ENCODE data around the gene USP34. TPM values are rescaled to one million over a fixed set of nuclear protein-coding genes. Genes with fewer than 3 reads are reported as not detected.

Gene USP34
- total and polyA plus RNA-seq, 2 of the 8 experiments (the other 6 are each of a cell fraction or from before 2014, with no cell fraction given), result 56.7 to 91.7 TPM

DNA sequence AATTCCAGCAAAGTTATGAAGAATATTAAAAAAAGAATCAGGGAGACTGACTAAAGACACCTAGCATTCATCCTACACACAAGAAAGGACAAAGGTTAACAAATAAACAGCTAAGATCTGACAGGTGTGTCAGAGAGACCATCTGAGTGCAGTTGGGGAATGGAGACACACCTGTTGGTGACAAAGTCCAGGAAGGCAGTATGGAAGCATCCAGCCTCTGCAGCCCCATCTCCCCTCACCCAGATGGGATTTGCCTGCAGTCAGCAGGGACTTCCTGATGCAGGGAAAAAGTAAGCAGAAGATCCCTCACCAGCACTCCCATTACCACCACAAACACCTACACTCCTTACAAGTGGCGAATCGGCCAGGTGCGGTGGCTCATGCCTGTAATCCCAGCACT is 37.9 kb downstream of the USP34 start:
- no peaks in the 10 kb centered on the region for H3K36me3 ChIP-seq (ENCODE audit: control insufficient read depth in 2 of 4, insufficient read depth in 4 of 4, low read length in 3 of 4)
- H3K4me3 ChIP-seq (ENCODE audit: extremely low read depth in 1 of 4, insufficient read depth in 2 of 4, low read depth in 3 of 4, low read length in 4 of 4), result no peak overlapping the region
- H3K4me2 ChIP-seq (ENCODE audit: insufficient read depth in 1 of 2, low read depth in 2 of 2, low read length in 2 of 2), result no peak overlapping the region
- H3K23me2 ChIP-seq (ENCODE audit: low read depth, low read length), result no peaks in the 10 kb centered on the region
- H3K79me2 ChIP-seq (ENCODE audit: control insufficient read depth in 1 of 2, insufficient read depth in 2 of 2, low read length in 2 of 2), result peaks cover 16 to 97% of the 10 kb centered on the region in 2 experiments
- no peak overlapping the region for H3K4ac ChIP-seq (replicated peaks; ENCODE audit: insufficient read length, low read depth, low read length)
- DNase-seq (ENCODE audit: low read depth in 1 of 2, low spot score in 2 of 2) (no peak), FAIRE-seq (no peak)
- CTCF ChIA-PET (ENCODE audit: partially characterized antibody), result interaction anchor here (1.0 to 4.8 kb wide), 6 partner anchors 7 to 29 kb away, joined by 3 to 24 read pairs (median 3); no protein-coding TSS in a partner anchor
- no peaks in the 10 kb centered on the region for H3K27me3 ChIP-seq (replicated peaks in 1 of 4; ENCODE audit: control insufficient read depth in 3 of 4, extremely low read depth in 1 of 4, insufficient read depth in 3 of 4, low read length in 3 of 4)
- peaks cover 12 to 17% of the 10 kb centered on the region in 2 experiments for H4K20me1 ChIP-seq (replicated peaks in 1 of 2; ENCODE audit: control insufficient read depth in 1 of 2, insufficient read depth in 2 of 2, low read length in 2 of 2)
- H3K27ac ChIP-seq (ENCODE audit: low read depth, low read length), result no peak overlapping the region; the same call in 1 of the 2 replicates
- no peak overlapping the region for H4K8ac ChIP-seq (ENCODE audit: extremely low read depth, insufficient read depth, low read length)
- no peak overlapping the region for H3K9ac ChIP-seq (replicated peaks in 1 of 4; ENCODE audit: extremely low read depth in 1 of 4, low read depth in 3 of 4, low read length in 3 of 4)
- peaks cover 0 to 6% (median 1%) of the 10 kb centered on the region in 4 experiments; a peak in 2 of 7 replicates for H3K4me1 ChIP-seq (replicated peaks in 1 of 4; ENCODE audit: control insufficient read depth in 3 of 4, insufficient read depth in 4 of 4, low read length in 3 of 4)
- no peak overlapping the region for H2BK5ac ChIP-seq (ENCODE audit: low read depth, low read length)
- no peak overlapping the region for H2BK20ac ChIP-seq (ENCODE audit: low read length)
- H3K79me1 ChIP-seq (ENCODE audit: low read depth, low read length), result peaks cover 19% of the 10 kb centered on the region
- H2AFZ ChIP-seq (ENCODE audit: low read length), result no peak overlapping the region
- no peak overlapping the region for H2AK5ac ChIP-seq (ENCODE audit: low read depth, low read length)
- H2BK120ac ChIP-seq (replicated peaks; ENCODE audit: low read depth, low read length), result no peak overlapping the region
- H4K91ac ChIP-seq (replicated peaks; ENCODE audit: insufficient read length, low read length), result no peak overlapping the region
- no peak overlapping the region for H3K56ac ChIP-seq (replicated peaks; ENCODE audit: insufficient read length, low read depth, low read length)
- no peak overlapping the region for H3K23ac ChIP-seq (ENCODE audit: insufficient read length)
- WGBS, 2 experiments (ENCODE audit: extremely low coverage in 1 of 2, insufficient coverage in 1 of 2, insufficient read length in 1 of 2, insufficient replicate concordance in 2 of 2, low coverage in 1 of 2, low lambda C conversion rate in 2 of 2, missing lambda C conversion rate in 1 of 2), result 93% methylated on average over 3 of the region's 3 CpGs; no CpG with 5 or more reads in 1 of the 2 experiments
- no peak overlapping the region for H2BK15ac ChIP-seq (ENCODE audit: low read length)
- no peak overlapping the region for H3K18ac ChIP-seq (ENCODE audit: extremely low read depth, low read length)
- H3K9me3 ChIP-seq (ENCODE audit: insufficient read depth in 2 of 2, low read depth in 1 of 2, low read length in 1 of 2), result no peaks in the 10 kb centered on the region
- H2BK12ac ChIP-seq (ENCODE audit: low read depth, low read length), result no peak overlapping the region
- POLR2A ChIA-PET (ENCODE audit: partially characterized antibody), result interaction anchor here (1.1 to 1.5 kb wide), 2 partner anchors 42 to 44 kb away, joined by 3 to 4 read pairs; no protein-coding TSS in a partner anchor
- no peak overlapping the region for H4K5ac ChIP-seq (ENCODE audit: insufficient read length, low read depth, low read length)
- TF ChIP-seq SIN3A (conservative IDR thresholded peaks at IDR 0.05 in 1 of 2, IDR thresholded peaks at IDR 0.05 in 1 of 2; ENCODE audit: low read depth in 1 of 2, low read length in 2 of 2) (no peak), SUZ12 (IDR thresholded peaks at IDR 0.05; ENCODE audit: low read length) (no peak)
- no peak overlapping the region for H3K14ac ChIP-seq (ENCODE audit: insufficient read length)

Measured in H1 (cell line).